HL-60 (cell line): Measurements from ENCODE around the gene CYB5A.
"Not testable (repeated sequence)": the region's sequence is repeated elsewhere in the genome, so short reads cannot be mapped to it uniquely, and the experiment has no call there.

ENCODE experiments used
- DNase-seq, 2 experiments: peaks; one replicate each; pipeline ENCODE4 v3.0.0-alpha.2; 2010 to 2020; ENCODE audit warnings: low read depth in 1 of 2, low spot score in 1 of 2
- H3K27ac ChIP-seq: fragments of 250-450 bp; sonication (Bioruptor Pico); replicated peaks from 2 replicates; pipeline ENCODE4 v1.5.1; 2020; ENCODE audit warnings: mild to moderate bottlenecking, moderate library complexity
- H3K27me3 ChIP-seq: fragments of 250-450 bp; sonication (Bioruptor Pico); 2 replicates; pipeline ENCODE4 v1.5.1; 2021; ENCODE audit warnings: mild to moderate bottlenecking, moderate library complexity; ENCODE audit not compliant: insufficient read depth, poor library complexity, severe bottlenecking
- H3K4me3 ChIP-seq: replicated peaks from 2 replicates; pipeline ENCODE4 v1.5.1; 2011; ENCODE audit warnings: mild to moderate bottlenecking, control low read depth, low read length; ENCODE audit not compliant: insufficient read depth
- CTCF ChIP-seq: IDR thresholded peaks from one replicate; pipeline ENCODE4 v1.5.1; 2011; ENCODE audit warnings: low read length, control low read depth, inconsistent platforms; ENCODE audit not compliant: insufficient read depth
- GABPA ChIP-seq: IDR thresholded peaks from 2 replicates; pipeline ENCODE4 v1.6.1; 2012; ENCODE audit warnings: low read depth
- POLR2AphosphoS5 ChIP-seq: IDR thresholded peaks from 2 replicates; pipeline ENCODE4 v1.6.1; 2012; ENCODE audit warnings: low read depth
- REST ChIP-seq: IDR thresholded peaks from 2 replicates; pipeline ENCODE4 v1.6.1; 2012; ENCODE audit warnings: low read depth; ENCODE audit not compliant: insufficient replicate concordance
- SPI1 ChIP-seq: IDR thresholded peaks from 2 replicates; pipeline ENCODE4 v1.6.1; 2012; ENCODE audit warnings: low read depth, mild to moderate bottlenecking, borderline replicate concordance

Gene CYB5A

GRCh38 chr18:74331404-74331803, 39.6 kb upstream of the CYB5A start:
- H3K27ac ChIP-seq: no peak overlapping the region
- peak in 1 of 2 experiments; percentile 21 for DNase-seq
- no peak for TF ChIP-seq SPI1
- TF ChIP-seq CTCF: peak; percentile 49
- H3K27me3 ChIP-seq: peaks cover 3% of the 10 kb centered on the region
- no peak overlapping the region for H3K4me3 ChIP-seq

GRCh38 chr18:74329688-74330205, 38.0 kb upstream of the CYB5A start:
- peaks cover 3% of the 10 kb centered on the region for H3K27me3 ChIP-seq
- no peak for DNase-seq
- no peak overlapping the region for H3K27ac ChIP-seq
- no peak for TF ChIP-seq GABPA
- TF ChIP-seq REST: no peak
- no peak for TF ChIP-seq CTCF
- no peak for TF ChIP-seq POLR2AphosphoS5
- no peak for TF ChIP-seq SPI1
- H3K4me3 ChIP-seq: no peak overlapping the region

GRCh38 chr18:74328206-74328605, 36.4 kb upstream of the CYB5A start:
- no peak overlapping the region for H3K4me3 ChIP-seq
- DNase-seq: no peak
- no peak for TF ChIP-seq REST
- TF ChIP-seq SPI1: no peak
- TF ChIP-seq GABPA: no peak
- no peak for TF ChIP-seq CTCF
- no peak for TF ChIP-seq POLR2AphosphoS5
- H3K27ac ChIP-seq: no peak overlapping the region
- peaks cover 3% of the 10 kb centered on the region for H3K27me3 ChIP-seq

GRCh38 chr18:74326791-74327190, 35.0 kb upstream of the CYB5A start:
- not testable (repeated sequence) for H3K4me3 ChIP-seq, H3K27me3 ChIP-seq, DNase-seq, H3K27ac ChIP-seq
